Neutrophil (primary cell): ENCODE measurements around the gene ZNF66.

Experiments
- H3K27ac ChIP-seq: fragments of 200-600 bp; sonication (generic); 2 replicates; pipeline ENCODE4 v1.5.1; 2016; ENCODE audit warnings: mild to moderate bottlenecking, moderate library complexity
- H3K27me3 ChIP-seq: fragments of 200-600 bp; sonication (generic); 2 replicates; pipeline ENCODE4 v1.6.0; 2016; ENCODE audit warnings: mild to moderate bottlenecking
- H3K36me3 ChIP-seq: fragments of 200-600 bp; sonication (generic); 2 replicates; pipeline ENCODE4 v1.5.1; 2017
- H3K4me1 ChIP-seq, 2 experiments: fragments of 200-600 bp in 1 of 2; sonication (generic) in 1 of 2; 1 replicate in 1 of 2; 2 replicates in 1 of 2; pipeline versions ENCODE4 v1.5.1 to v1.6.1; 2013 to 2016; ENCODE audit warnings: low read depth in 1 of 2, low read length in 1 of 2, mild to moderate bottlenecking in 1 of 2, moderate library complexity in 1 of 2; ENCODE audit not compliant: control insufficient read depth in 1 of 2, insufficient read depth in 1 of 2
- H3K4me3 ChIP-seq, 2 experiments: fragments of 200-600 bp in 1 of 2; sonication (generic) in 1 of 2; 1 replicate in 1 of 2; 2 replicates in 1 of 2; pipeline ENCODE4 v1.5.1; 2013 to 2016; ENCODE audit warnings: low read depth in 1 of 2, low read length in 1 of 2, mild to moderate bottlenecking in 1 of 2, moderate library complexity in 1 of 2
- H3K9me3 ChIP-seq: fragments of 200-600 bp; sonication (generic); 2 replicates; pipeline ENCODE4 v1.5.1; 2016
- TF ChIP-seq, protein P1 (sequence below): fragments of 200-600 bp; sonication (generic); IDR thresholded peaks from 2 replicates; pipeline ENCODE4 v1.5.1; 2016; ENCODE audit warnings: antibody characterized with exemption

Gene ZNF66

DNA sequence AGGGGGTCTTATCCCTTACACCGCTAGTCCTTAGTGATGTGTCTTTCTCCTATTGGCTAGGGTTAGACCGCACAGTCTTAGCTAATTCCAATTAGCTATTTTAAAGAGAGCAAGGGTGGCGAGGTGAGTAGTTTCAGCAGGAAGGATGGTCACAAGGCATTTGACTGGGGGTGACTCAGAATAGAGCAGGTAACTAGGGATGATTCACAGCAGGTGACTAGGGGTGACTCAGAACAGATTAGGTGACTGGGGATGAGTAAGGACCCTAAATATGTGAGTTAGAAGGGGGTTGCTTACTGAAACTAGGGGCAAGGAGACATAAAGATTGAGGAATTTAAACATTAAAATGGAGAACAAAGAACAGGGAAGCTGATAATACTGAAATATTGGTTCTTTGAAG lies 64.3 kb downstream of the ZNF66 start:
- Histone ChIP-seq H3K27ac (no peak overlapping the region), H3K4me3 (no peak overlapping the region), H3K9me3 (peaks cover 7% of the 10 kb centered on the region), H3K36me3 (no peaks in the 10 kb centered on the region), H3K4me1 (no peaks in the 10 kb centered on the region), H3K27me3 (no peaks in the 10 kb centered on the region)
- TF ChIP-seq, protein P1, sequence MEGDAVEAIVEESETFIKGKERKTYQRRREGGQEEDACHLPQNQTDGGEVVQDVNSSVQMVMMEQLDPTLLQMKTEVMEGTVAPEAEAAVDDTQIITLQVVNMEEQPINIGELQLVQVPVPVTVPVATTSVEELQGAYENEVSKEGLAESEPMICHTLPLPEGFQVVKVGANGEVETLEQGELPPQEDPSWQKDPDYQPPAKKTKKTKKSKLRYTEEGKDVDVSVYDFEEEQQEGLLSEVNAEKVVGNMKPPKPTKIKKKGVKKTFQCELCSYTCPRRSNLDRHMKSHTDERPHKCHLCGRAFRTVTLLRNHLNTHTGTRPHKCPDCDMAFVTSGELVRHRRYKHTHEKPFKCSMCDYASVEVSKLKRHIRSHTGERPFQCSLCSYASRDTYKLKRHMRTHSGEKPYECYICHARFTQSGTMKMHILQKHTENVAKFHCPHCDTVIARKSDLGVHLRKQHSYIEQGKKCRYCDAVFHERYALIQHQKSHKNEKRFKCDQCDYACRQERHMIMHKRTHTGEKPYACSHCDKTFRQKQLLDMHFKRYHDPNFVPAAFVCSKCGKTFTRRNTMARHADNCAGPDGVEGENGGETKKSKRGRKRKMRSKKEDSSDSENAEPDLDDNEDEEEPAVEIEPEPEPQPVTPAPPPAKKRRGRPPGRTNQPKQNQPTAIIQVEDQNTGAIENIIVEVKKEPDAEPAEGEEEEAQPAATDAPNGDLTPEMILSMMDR = no peak
